Measurements from ENCODE around the gene TMEM132D. TPM values are rescaled to one million over a fixed set of nuclear protein-coding genes. Genes with fewer than 3 reads are reported as not detected.

TMEM132D gene
- total RNA-seq, 4 donors from 2014 or later: 0.17 TPM; not detected in 3

GRCh38 chr12:129163461-129163860 lies 740.4 kb downstream of the TMEM132D start:
- intact Hi-C loops (cut with DNase I): no loop called here
- no peak for DNase-seq (ENCODE audit: extremely low spot score)
- Histone ChIP-seq H3K36me3 (no peaks in the 10 kb centered on the region), H3K9me3 (peaks cover 0 to 21% (median 3%) of the 10 kb centered on the region in 4 donors), H3K27me3 (peaks cover 0 to 11% (median 0%) of the 10 kb centered on the region in 4 donors), H3K27ac (replicated peaks in 1 of 4) (no peak overlapping the region), H3K4me1 (no peaks in the 10 kb centered on the region), H3K4me3 (no peak overlapping the region)
- WGBS: 69% methylated on average over 4 of the region's 4 CpGs
- TF ChIP-seq CTCF (IDR thresholded peaks at IDR 0.05): no peak
- no peak for TF ChIP-seq POLR2AphosphoS5 (IDR thresholded peaks at IDR 0.05)
- no peak for TF ChIP-seq POLR2A (IDR thresholded peaks at IDR 0.05; ENCODE audit: low read depth)
- TF ChIP-seq EP300 (IDR thresholded peaks at IDR 0.05): no peak

DNA sequence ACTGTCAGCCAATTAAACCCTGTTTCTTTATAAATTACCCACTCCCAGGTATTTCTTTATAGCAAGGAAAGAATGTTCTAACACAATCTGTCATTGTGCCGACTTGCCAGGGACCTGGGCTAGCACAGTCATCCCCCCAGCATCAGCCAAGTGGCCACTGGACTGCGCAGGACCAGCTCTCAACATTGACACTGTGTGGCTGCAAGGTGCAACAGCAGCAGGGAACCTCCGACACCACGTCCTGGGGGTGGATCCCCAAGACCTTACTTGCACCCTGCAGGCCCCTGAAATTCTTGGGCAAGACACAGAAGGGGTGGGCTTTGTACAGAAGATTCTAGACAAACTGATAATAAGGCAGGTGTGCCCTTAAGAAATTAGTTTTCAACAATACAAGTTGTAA lies 741.0 kb downstream of the TMEM132D start:
- Histone ChIP-seq H3K36me3 (no peaks in the 10 kb centered on the region), H3K9me3 (peaks cover 0 to 21% (median 3%) of the 10 kb centered on the region in 4 donors), H3K4me3 (no peak overlapping the region), H3K27me3 (peaks cover 0 to 11% (median 0%) of the 10 kb centered on the region in 4 donors), H3K27ac (replicated peaks in 1 of 4) (no peak overlapping the region), H3K4me1 (no peaks in the 10 kb centered on the region)
- no peak for TF ChIP-seq CTCF (IDR thresholded peaks at IDR 0.05)
- no peak for TF ChIP-seq EP300 (IDR thresholded peaks at IDR 0.05)
- no peak for TF ChIP-seq POLR2AphosphoS5 (IDR thresholded peaks at IDR 0.05)
- TF ChIP-seq POLR2A (IDR thresholded peaks at IDR 0.05; ENCODE audit: low read depth): no peak
- WGBS: 87% methylated on average over 4 of the region's 4 CpGs
- DNase-seq (ENCODE audit: extremely low spot score): no peak
- intact Hi-C loops (cut with DNase I): no loop called here

DNA sequence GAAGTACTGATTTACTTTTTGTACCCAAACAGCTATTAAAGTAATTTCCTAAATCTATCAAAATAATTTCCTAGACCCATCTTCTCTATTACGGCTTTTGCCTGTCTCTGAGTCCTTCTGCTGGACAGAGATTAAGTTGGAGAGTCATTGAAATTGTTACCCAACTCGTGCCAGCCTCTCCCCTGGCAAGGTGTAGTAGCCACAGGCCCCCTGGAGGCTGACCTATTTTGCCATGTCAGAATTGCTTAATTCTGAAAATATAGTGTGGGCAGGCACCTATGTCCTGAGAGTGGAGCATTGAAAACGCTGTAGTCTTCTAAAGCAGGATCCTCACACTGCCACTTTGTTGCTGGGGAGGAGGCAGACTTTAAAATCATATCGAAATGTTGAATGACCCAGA lies 742.3 kb downstream of the TMEM132D start:
- Histone ChIP-seq H3K4me3 (no peak overlapping the region), H3K9me3 (peaks cover 0 to 21% (median 3%) of the 10 kb centered on the region in 4 donors), H3K4me1 (no peaks in the 10 kb centered on the region), H3K36me3 (no peaks in the 10 kb centered on the region), H3K27me3 (peaks cover 0 to 11% (median 0%) of the 10 kb centered on the region in 4 donors), H3K27ac (replicated peaks in 1 of 4) (no peak overlapping the region)
- TF ChIP-seq POLR2AphosphoS5 (IDR thresholded peaks at IDR 0.05) (no peak), EP300 (IDR thresholded peaks at IDR 0.05) (no peak), POLR2A (IDR thresholded peaks at IDR 0.05; ENCODE audit: low read depth) (no peak), CTCF (IDR thresholded peaks at IDR 0.05) (no peak)
- DNase-seq (ENCODE audit: extremely low spot score): no peak
- intact Hi-C loops (cut with DNase I): no loop called here
- WGBS: 76% methylated on average over 4 of the region's 4 CpGs

DNA sequence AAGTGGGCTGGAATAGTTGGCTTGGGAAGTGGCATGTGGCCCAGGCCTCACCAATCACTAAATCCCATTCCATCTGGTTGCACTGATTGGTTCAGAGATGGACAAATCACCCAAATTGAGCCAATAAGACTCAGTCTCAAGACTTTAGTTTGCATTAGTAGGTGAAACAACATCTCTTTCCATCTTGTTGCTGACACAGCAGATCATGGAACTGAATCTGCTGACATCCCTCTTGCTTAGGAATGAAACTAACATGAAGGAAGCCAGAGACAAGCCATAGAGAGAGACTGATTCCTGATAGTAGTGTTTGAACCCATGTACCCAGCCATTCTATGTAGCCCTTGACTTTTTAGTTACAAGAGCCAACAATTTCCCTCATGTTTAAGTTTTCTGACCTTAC lies 743.5 kb downstream of the TMEM132D start:
- Histone ChIP-seq H3K4me1 (no peaks in the 10 kb centered on the region), H3K9me3 (peaks cover 0 to 21% (median 3%) of the 10 kb centered on the region in 4 donors), H3K4me3 (no peak overlapping the region), H3K27me3 (peaks cover 0 to 11% (median 0%) of the 10 kb centered on the region in 4 donors), H3K36me3 (no peaks in the 10 kb centered on the region), H3K27ac (replicated peaks in 1 of 4) (no peak overlapping the region)
- DNase-seq (ENCODE audit: extremely low spot score): no peak
- no peak for TF ChIP-seq POLR2A (IDR thresholded peaks at IDR 0.05; ENCODE audit: low read depth)
- TF ChIP-seq EP300 (IDR thresholded peaks at IDR 0.05): no peak
- no peak for TF ChIP-seq CTCF (IDR thresholded peaks at IDR 0.05)
- TF ChIP-seq POLR2AphosphoS5 (IDR thresholded peaks at IDR 0.05): no peak
- intact Hi-C loops (cut with DNase I): no loop called here
